ENCODE results near the gene CNBD2.
"Not testable (repeated sequence)": the region's sequence is repeated elsewhere in the genome, so short reads cannot be mapped to it uniquely, and the experiment has no call there.

Gene CNBD2

GRCh38 chr20:35967979-35968640, at the start of gene CNBD2:
CNBD2 (plus strand) TSS chr20:35968590; CDS start chr20:35968763, 173 bp downstream.
- DNase-seq (ENCODE audit: low read depth, low spot score): no peak

GRCh38 chr20:35920523-35920922, 47.9 kb upstream of the CNBD2 start:
- DNase-seq (ENCODE audit: low read depth, low spot score): no peak

GRCh38 chr20:35929301-35929700, 39.1 kb upstream of the CNBD2 start:
- DNase-seq (ENCODE audit: low read depth, low spot score): no peak

GRCh38 chr20:35934050-35934449, 34.3 kb upstream of the CNBD2 start:
- DNase-seq (ENCODE audit: low read depth, low spot score): no peak

GRCh38 chr20:35939264-35939663, 29.1 kb upstream of the CNBD2 start:
- DNase-seq (ENCODE audit: low read depth, low spot score): no peak

GRCh38 chr20:35941620-35942019, 26.8 kb upstream of the CNBD2 start:
- no peak for DNase-seq (ENCODE audit: low read depth, low spot score)

GRCh38 chr20:35942243-35942642, 26.1 kb upstream of the CNBD2 start:
- DNase-seq (ENCODE audit: low read depth, low spot score): no peak

- DNase-seq (ENCODE audit: low read depth, low spot score): no peak
Measured at GRCh38 chr20:35947489-35947888, 20.9 kb upstream of the CNBD2 start.

GRCh38 chr20:35947907-35948306, 20.5 kb upstream of the CNBD2 start:
- DNase-seq (ENCODE audit: low read depth, low spot score): no peak

GRCh38 chr20:35950093-35950492, 18.3 kb upstream of the CNBD2 start:
- DNase-seq (ENCODE audit: low read depth, low spot score): no peak

GRCh38 chr20:35952080-35952479, 16.3 kb upstream of the CNBD2 start:
- DNase-seq (ENCODE audit: low read depth, low spot score): not testable (repeated sequence)

GRCh38 chr20:35952480-35953386, 15.7 kb upstream of the CNBD2 start:
- no peak for DNase-seq (ENCODE audit: low read depth, low spot score)

- DNase-seq (ENCODE audit: low read depth, low spot score): peak; percentile 39
Measured at GRCh38 chr20:35953387-35954199, 14.8 kb upstream of the CNBD2 start.

- peak; percentile 92 for DNase-seq (ENCODE audit: low read depth, low spot score)
Measured at GRCh38 chr20:35954200-35954906, 14.0 kb upstream of the CNBD2 start, which contains the start of gene SCAND1. SCAND1 (minus strand) TSS chr20:35954502; CDS start chr20:35954284, 218 bp downstream.

- no peak for DNase-seq (ENCODE audit: low read depth, low spot score)
Measured at GRCh38 chr20:35954907-35955251, 13.5 kb upstream of the CNBD2 start.

- no peak for DNase-seq (ENCODE audit: low read depth, low spot score)
Measured at GRCh38 chr20:35956616-35957015, 11.8 kb upstream of the CNBD2 start.

GRCh38 chr20:35959291-35959690, 9.1 kb upstream of the CNBD2 start:
- DNase-seq (ENCODE audit: low read depth, low spot score): not testable (repeated sequence)

- DNase-seq (ENCODE audit: low read depth, low spot score): no peak
Measured at GRCh38 chr20:35963878-35964277, 4.5 kb upstream of the CNBD2 start.

GRCh38 chr20:35968930-35969329, 540 bp downstream of the CNBD2 start:
- no peak for DNase-seq (ENCODE audit: low read depth, low spot score)

GRCh38 chr20:35971981-35972380, 3.6 kb downstream of the CNBD2 start:
- DNase-seq (ENCODE audit: low read depth, low spot score): no peak

GRCh38 chr20:35972462-35972861, 4.1 kb downstream of the CNBD2 start:
- no peak for DNase-seq (ENCODE audit: low read depth, low spot score)

All from activated CD4-positive, CD25-positive, alpha-beta regulatory T cell treated with anti-CD3 and anti-CD28 coated beads, Interleukin-2, amount 50 U/mL, for 16 hours (primary cell).